Erythroblast (primary cell): ENCODE measurements around the gene GUCY2C.

ENCODE experiments used
- GATA1 ChIP-seq: IDR thresholded peaks from 2 replicates; pipeline ENCODE4 v1.6.1; 2011; ENCODE audit warnings: low read depth, mild to moderate bottlenecking, control low read depth, low read length, moderate library complexity
- POLR2A ChIP-seq: IDR thresholded peaks from 2 replicates; pipeline ENCODE4 v1.6.1; 2011; ENCODE audit warnings: mild to moderate bottlenecking, low read length

DNA sequence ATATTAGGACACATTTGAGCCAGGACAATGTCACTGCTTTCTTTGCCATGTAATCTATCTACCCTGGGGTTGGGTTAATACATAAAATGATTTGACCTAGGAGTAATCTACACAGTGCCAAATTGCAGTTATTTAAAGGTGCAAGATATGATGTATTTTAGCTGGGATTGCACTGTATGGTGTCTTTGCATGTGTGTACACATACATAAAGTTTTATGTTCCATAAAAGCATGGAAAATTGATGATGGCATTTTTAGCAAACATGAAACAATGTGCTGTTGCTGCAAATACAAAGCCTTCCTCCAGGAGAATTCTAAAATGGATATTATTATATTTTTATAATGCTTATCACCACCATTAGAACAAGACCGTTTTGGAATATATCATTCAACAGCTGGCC is 104.7 kb downstream of the GUCY2C start:
- TF ChIP-seq POLR2A (no peak), GATA1 (no peak)
